ENCODE results near the gene JAKMIP1. TPM values are rescaled to one million over a fixed set of nuclear protein-coding genes. Genes with fewer than 3 reads are reported as not detected.
A peak's percentile ranks its signal among the peaks of the same experiment; 100 is the strongest.

JAKMIP1 gene
- total RNA-seq, 1 experiment from 2014 or later: not detected

DNA sequence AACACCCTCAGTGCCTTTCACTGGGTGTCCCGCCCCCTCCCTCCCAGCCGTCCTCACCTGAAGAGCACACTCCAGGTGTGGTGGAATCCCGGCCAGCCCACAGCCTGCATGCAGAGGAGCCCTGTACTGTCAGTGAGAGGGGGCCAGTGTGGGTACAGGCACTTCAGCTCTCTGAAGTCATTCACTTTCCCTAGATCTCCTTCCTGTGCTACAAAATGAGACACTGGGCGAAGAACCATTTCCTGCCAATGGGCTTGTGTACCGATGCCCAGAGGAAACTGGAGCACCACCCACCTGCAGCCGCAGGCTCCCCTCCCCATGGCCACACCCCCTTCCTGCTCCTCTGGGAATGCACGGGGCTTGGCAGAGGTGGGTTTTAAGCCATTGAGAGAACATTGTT is 108.2 kb downstream of the JAKMIP1 start:
- no TSS peak for BruUV-seq (replicated peaks)
- Mint-ChIP-seq H3K9me3 (ENCODE audit: low read depth, unreplicated experiment) (no peaks in the 10 kb centered on the region), H3K27ac (ENCODE audit: unreplicated experiment) (no peak overlapping the region), H3K36me3 (ENCODE audit: insufficient read depth, unreplicated experiment) (no peaks in the 10 kb centered on the region), H3K4me1 (ENCODE audit: low read depth, unreplicated experiment) (no peaks in the 10 kb centered on the region), H3K4me3 (ENCODE audit: low read depth, unreplicated experiment) (no peak overlapping the region), H3K27me3 (ENCODE audit: unreplicated experiment) (peaks cover 52% of the 10 kb centered on the region)
- TF ChIP-seq, protein P1, sequence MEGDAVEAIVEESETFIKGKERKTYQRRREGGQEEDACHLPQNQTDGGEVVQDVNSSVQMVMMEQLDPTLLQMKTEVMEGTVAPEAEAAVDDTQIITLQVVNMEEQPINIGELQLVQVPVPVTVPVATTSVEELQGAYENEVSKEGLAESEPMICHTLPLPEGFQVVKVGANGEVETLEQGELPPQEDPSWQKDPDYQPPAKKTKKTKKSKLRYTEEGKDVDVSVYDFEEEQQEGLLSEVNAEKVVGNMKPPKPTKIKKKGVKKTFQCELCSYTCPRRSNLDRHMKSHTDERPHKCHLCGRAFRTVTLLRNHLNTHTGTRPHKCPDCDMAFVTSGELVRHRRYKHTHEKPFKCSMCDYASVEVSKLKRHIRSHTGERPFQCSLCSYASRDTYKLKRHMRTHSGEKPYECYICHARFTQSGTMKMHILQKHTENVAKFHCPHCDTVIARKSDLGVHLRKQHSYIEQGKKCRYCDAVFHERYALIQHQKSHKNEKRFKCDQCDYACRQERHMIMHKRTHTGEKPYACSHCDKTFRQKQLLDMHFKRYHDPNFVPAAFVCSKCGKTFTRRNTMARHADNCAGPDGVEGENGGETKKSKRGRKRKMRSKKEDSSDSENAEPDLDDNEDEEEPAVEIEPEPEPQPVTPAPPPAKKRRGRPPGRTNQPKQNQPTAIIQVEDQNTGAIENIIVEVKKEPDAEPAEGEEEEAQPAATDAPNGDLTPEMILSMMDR (IDR thresholded peaks at IDR 0.05; ENCODE audit: unreplicated experiment): no peak
- CTCF ChIA-PET: no interaction called here
- intact Hi-C loops (cut with micrococcal nuclease; ENCODE audit: unreplicated experiment): no loop called here
- DNase-seq: no peak

DNA sequence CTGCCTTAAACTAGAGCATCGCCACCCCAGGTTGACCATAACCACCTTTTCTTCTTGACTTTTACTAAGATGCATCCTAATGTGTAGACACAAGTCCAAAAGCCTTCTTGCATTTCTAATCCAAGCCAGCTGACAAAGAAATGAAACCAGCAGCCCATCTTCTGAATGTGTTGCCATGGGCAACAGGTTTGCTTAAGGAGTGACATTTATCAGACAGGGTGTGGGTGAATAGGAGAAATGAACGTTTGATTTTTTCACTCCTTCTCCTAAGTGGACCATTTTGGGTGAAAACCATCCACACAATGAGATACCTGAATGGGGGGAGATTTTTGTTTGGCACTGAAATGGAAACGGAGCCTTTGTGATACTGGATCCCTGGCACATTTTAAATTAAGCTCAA is 109.4 kb downstream of the JAKMIP1 start:
- Mint-ChIP-seq H3K4me3 (ENCODE audit: low read depth, unreplicated experiment) (no peak overlapping the region), H3K36me3 (ENCODE audit: insufficient read depth, unreplicated experiment) (no peaks in the 10 kb centered on the region), H3K9me3 (ENCODE audit: low read depth, unreplicated experiment) (no peaks in the 10 kb centered on the region), H3K27me3 (ENCODE audit: unreplicated experiment) (peaks cover 55% of the 10 kb centered on the region), H3K4me1 (ENCODE audit: low read depth, unreplicated experiment) (no peaks in the 10 kb centered on the region), H3K27ac (ENCODE audit: unreplicated experiment) (no peak overlapping the region)
- TF ChIP-seq, protein P1 (IDR thresholded peaks at IDR 0.05; ENCODE audit: unreplicated experiment): no peak
- no peak for DNase-seq
- intact Hi-C loops (cut with micrococcal nuclease; ENCODE audit: unreplicated experiment): no loop called here
- no TSS peak for BruUV-seq (replicated peaks)
- CTCF ChIA-PET: interaction anchor here (0.5 kb wide), 1 partner anchor 1430 kb away, joined by 4 read pairs; no protein-coding TSS in a partner anchor

DNA sequence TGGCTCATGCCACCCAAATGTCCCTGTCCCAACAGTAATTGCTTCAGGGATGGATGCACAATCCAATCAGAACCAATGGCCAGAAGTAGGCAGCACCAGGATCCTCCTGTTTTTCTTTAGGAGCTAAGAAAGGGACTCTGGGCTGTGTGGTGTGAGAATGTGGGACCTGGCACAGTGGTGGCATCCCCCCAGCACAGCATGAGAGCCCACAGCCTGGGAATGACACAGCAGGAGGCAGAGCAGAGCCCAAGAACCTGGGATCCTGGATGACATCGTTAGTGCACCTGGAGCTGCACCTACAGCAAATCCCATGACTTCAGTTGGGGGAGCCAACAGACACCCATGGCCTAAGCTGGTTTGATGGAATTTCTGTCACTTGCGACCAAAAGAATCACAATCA is 111.4 kb downstream of the JAKMIP1 start:
- intact Hi-C loops (cut with micrococcal nuclease; ENCODE audit: unreplicated experiment): loop anchor here (5.0 kb wide), 1 partner anchor 92 kb away; no protein-coding TSS in a partner anchor
- Mint-ChIP-seq H3K27me3 (ENCODE audit: unreplicated experiment) (peaks cover 53% of the 10 kb centered on the region), H3K9me3 (ENCODE audit: low read depth, unreplicated experiment) (no peaks in the 10 kb centered on the region), H3K36me3 (ENCODE audit: insufficient read depth, unreplicated experiment) (no peaks in the 10 kb centered on the region), H3K4me1 (ENCODE audit: low read depth, unreplicated experiment) (no peaks in the 10 kb centered on the region), H3K4me3 (ENCODE audit: low read depth, unreplicated experiment) (no peak overlapping the region), H3K27ac (ENCODE audit: unreplicated experiment) (no peak overlapping the region)
- TF ChIP-seq, protein P1 (IDR thresholded peaks at IDR 0.05; ENCODE audit: unreplicated experiment): no peak
- no peak for DNase-seq
- CTCF ChIA-PET: no interaction called here
- BruUV-seq (replicated peaks): no TSS peak

- no peaks in the 10 kb centered on the region for H3K36me3 Mint-ChIP-seq (ENCODE audit: insufficient read depth, unreplicated experiment)
- H3K4me3 Mint-ChIP-seq (ENCODE audit: low read depth, unreplicated experiment): no peak overlapping the region
- H3K27ac Mint-ChIP-seq (ENCODE audit: unreplicated experiment): no peak overlapping the region
- H3K27me3 Mint-ChIP-seq (ENCODE audit: unreplicated experiment): peaks cover 44% of the 10 kb centered on the region
- TF ChIP-seq, protein P1 (IDR thresholded peaks at IDR 0.05; ENCODE audit: unreplicated experiment): peak; percentile 26
- BruUV-seq (replicated peaks): no TSS peak
- intact Hi-C loops (cut with micrococcal nuclease; ENCODE audit: unreplicated experiment): loop anchor here (5.0 kb wide), 1 partner anchor 91 kb away; no protein-coding TSS in a partner anchor
- peak; percentile 35 for DNase-seq
- H3K4me1 Mint-ChIP-seq (ENCODE audit: low read depth, unreplicated experiment): no peaks in the 10 kb centered on the region
- CTCF ChIA-PET: interaction anchor here (1.0 kb wide), 1 partner anchor 89 kb away, joined by 4 read pairs; no protein-coding TSS in a partner anchor
- no peaks in the 10 kb centered on the region for H3K9me3 Mint-ChIP-seq (ENCODE audit: low read depth, unreplicated experiment)
Observed at GRCh38 chr4:6087669-6088341, 112.5 kb downstream of the JAKMIP1 start.

Measured in Calu3 (cell line).